H9 (cell line): Measurements from ENCODE around the gene STOX2. TPM values are rescaled to one million over a fixed set of nuclear protein-coding genes. Genes with fewer than 3 reads are reported as not detected.

Source experiments
- DNase-seq: peaks from one replicate; pipeline ENCODE4 v3.0.0-alpha.2; 2017
- H2AFZ ChIP-seq: one replicate; pipeline ENCODE4 v1.6.1; 2013; ENCODE audit warnings: mild to moderate bottlenecking, low read length, control low read depth, moderate library complexity
- H2AK5ac ChIP-seq: 2 replicates; pipeline ENCODE4 v1.6.1; 2013; ENCODE audit warnings: low read length, control low read depth, mixed read lengths; ENCODE audit not compliant: insufficient read length
- H2BK120ac ChIP-seq: one replicate; pipeline ENCODE4 v1.6.1; 2013; ENCODE audit warnings: low read depth, mild to moderate bottlenecking, low read length, control low read depth, inconsistent platforms; ENCODE audit not compliant: poor library complexity, severe bottlenecking
- H2BK12ac ChIP-seq: 2 replicates; pipeline ENCODE4 v1.6.1; 2013; ENCODE audit warnings: low read length, control low read depth, mixed read lengths, low read depth; ENCODE audit not compliant: insufficient read length
- H2BK15ac ChIP-seq: 2 replicates; pipeline ENCODE4 v1.6.1; 2013; ENCODE audit warnings: low read depth, low read length, control low read depth
- H2BK20ac ChIP-seq: one replicate; pipeline ENCODE4 v1.6.1; 2013; ENCODE audit warnings: low read depth, mild to moderate bottlenecking, low read length, control low read depth, inconsistent platforms; ENCODE audit not compliant: poor library complexity, severe bottlenecking
- H2BK5ac ChIP-seq: 2 replicates; pipeline ENCODE4 v1.6.1; 2013; ENCODE audit warnings: low read length, control low read depth, mixed read lengths; ENCODE audit not compliant: insufficient read length
- H3K14ac ChIP-seq: 2 replicates; pipeline ENCODE4 v1.6.1; 2013; ENCODE audit warnings: low read length, control low read depth; ENCODE audit not compliant: insufficient read depth
- H3K18ac ChIP-seq: 2 replicates; pipeline ENCODE4 v1.6.1; 2013; ENCODE audit warnings: low read depth, mild to moderate bottlenecking, mixed read lengths, low read length, control low read depth; ENCODE audit not compliant: insufficient read length
- H3K23ac ChIP-seq: 2 replicates; pipeline ENCODE4 v1.6.1; 2013; ENCODE audit warnings: low read length, control low read depth, mixed read lengths, low read depth; ENCODE audit not compliant: insufficient read length
- H3K23me2 ChIP-seq: 2 replicates; pipeline ENCODE4 v1.6.1; 2013; ENCODE audit warnings: low read depth, mild to moderate bottlenecking, mixed read lengths, low read length, control low read depth; ENCODE audit not compliant: insufficient read length, poor library complexity, severe bottlenecking
- H3K27ac ChIP-seq: 2 replicates; pipeline ENCODE4 v1.5.1; 2013; ENCODE audit warnings: low read length, control low read depth, mixed read lengths, low read depth; ENCODE audit not compliant: insufficient read length
- H3K27me3 ChIP-seq: 2 replicates; pipeline ENCODE4 v1.6.1; 2013; ENCODE audit warnings: low read length, control low read depth, inconsistent platforms; ENCODE audit not compliant: insufficient read depth
- H3K4ac ChIP-seq: 2 replicates; pipeline ENCODE4 v1.6.1; 2013; ENCODE audit warnings: low read depth, mild to moderate bottlenecking, control low read depth, inconsistent platforms, low read length, moderate library complexity
- H3K4me1 ChIP-seq: 2 replicates; pipeline ENCODE4 v1.6.1; 2013; ENCODE audit warnings: low read length, control low read depth, inconsistent platforms; ENCODE audit not compliant: insufficient read depth
- H3K4me2 ChIP-seq: 2 replicates; pipeline ENCODE4 v1.6.1; 2013; ENCODE audit warnings: low read length, control low read depth, mixed read lengths; ENCODE audit not compliant: insufficient read length, insufficient read depth
- H3K56ac ChIP-seq: 2 replicates; pipeline ENCODE4 v1.6.1; 2013; ENCODE audit warnings: low read depth, mild to moderate bottlenecking, mixed read lengths, low read length, control low read depth; ENCODE audit not compliant: insufficient read length
- H3K79me1 ChIP-seq: 2 replicates; pipeline ENCODE4 v1.6.1; 2013; ENCODE audit warnings: low read depth, mild to moderate bottlenecking, moderate library complexity, low read length, control low read depth, inconsistent platforms; ENCODE audit not compliant: insufficient read depth, poor library complexity, severe bottlenecking
- H3K79me2 ChIP-seq: 2 replicates; pipeline ENCODE4 v1.6.1; 2013; ENCODE audit warnings: low read length, control low read depth, inconsistent platforms; ENCODE audit not compliant: insufficient read depth
- H3K9ac ChIP-seq: 2 replicates; pipeline ENCODE4 v1.6.1; 2013; ENCODE audit warnings: low read length, control low read depth, mixed read lengths; ENCODE audit not compliant: insufficient read length; ENCODE audit errors: extremely low read depth
- H3K9me3 ChIP-seq: one replicate; pipeline ENCODE4 v1.6.1; 2013; ENCODE audit warnings: low read depth, low read length, inconsistent platforms; ENCODE audit not compliant: control insufficient read depth
- H3T11ph ChIP-seq: one replicate; pipeline ENCODE4 v1.6.1; 2013; ENCODE audit warnings: mild to moderate bottlenecking, low read length, control low read depth, inconsistent platforms
- H4K20me1 ChIP-seq: one replicate; pipeline ENCODE4 v1.6.1; 2013; ENCODE audit not compliant: control insufficient read depth, insufficient read length, insufficient read depth
- H4K5ac ChIP-seq: 2 replicates; pipeline ENCODE4 v1.6.1; 2013; ENCODE audit warnings: low read depth, mild to moderate bottlenecking, mixed read lengths, low read length, control low read depth; ENCODE audit not compliant: insufficient read length
- H4K8ac ChIP-seq: replicated peaks from 2 replicates; pipeline ENCODE4 v1.6.1; 2013; ENCODE audit warnings: low read length, control low read depth, mixed read lengths, low read depth; ENCODE audit not compliant: insufficient read length
- H4K91ac ChIP-seq: 2 replicates; pipeline ENCODE4 v1.6.1; 2013; ENCODE audit warnings: low read depth, mild to moderate bottlenecking, moderate library complexity, mixed read lengths, low read length, control low read depth; ENCODE audit not compliant: insufficient read length
- H3K27ac Mint-ChIP-seq, 3 experiments: 2 replicates in 2 of 3; 3 replicates in 1 of 3; pipeline ENCODE4 v1.8.0; 2020 to 2021; ENCODE audit warnings: mixed read lengths in 3 of 3, mild to moderate bottlenecking in 1 of 3, moderate library complexity in 1 of 3
- H3K27me3 Mint-ChIP-seq: 2 replicates; pipeline ENCODE4 v1.8.0; 2021; ENCODE audit warnings: low read depth, mild to moderate bottlenecking, moderate library complexity, mixed read lengths
- H3K36me3 Mint-ChIP-seq, 3 experiments: 2 replicates in 2 of 3; 3 replicates in 1 of 3; pipeline ENCODE4 v1.8.0; 2020 to 2021; ENCODE audit warnings: low read depth in 3 of 3, mixed read lengths in 3 of 3; ENCODE audit not compliant: insufficient read depth in 1 of 3
- H3K4me1 Mint-ChIP-seq, 2 experiments: 2 replicates each; pipeline ENCODE4 v1.8.0; 2020; ENCODE audit warnings: mixed read lengths in 2 of 2
- H3K4me3 Mint-ChIP-seq, 2 experiments: 2 replicates in 1 of 2; 3 replicates in 1 of 2; pipeline ENCODE4 v1.8.0; 2020 to 2021; ENCODE audit warnings: mild to moderate bottlenecking in 2 of 2, mixed read lengths in 2 of 2, moderate library complexity in 1 of 2
- H3K9me3 Mint-ChIP-seq, 2 experiments: 2 replicates in 1 of 2; 3 replicates in 1 of 2; pipeline ENCODE4 v1.8.0; 2020; ENCODE audit warnings: mild to moderate bottlenecking in 2 of 2, mixed read lengths in 2 of 2, moderate library complexity in 1 of 2
- WGBS: extraction: QIAGEN DNeasy Blood & Tissue Kit; methylation state at CpG from one replicate; pipeline ENCODE4 v1.1.7; 2013; ENCODE audit warnings: missing lambda C conversion rate, low lambda C conversion rate, mixed read lengths; ENCODE audit not compliant: insufficient read length; ENCODE audit errors: extremely low coverage; 5-methylcytosine and 5-hydroxymethylcytosine counted together
- total RNA-seq: library from RNA; stranded (reverse); gene quantifications from 2 replicates; pipeline ENCODE4 v1.2.1, GENCODE V29; 2021
- TF ChIP-seq, protein P1 (sequence below): fragments of 200-600 bp; sonication (generic); conservative IDR thresholded peaks from 3 replicates; pipeline ENCODE4 v1.8.0; 2021; ENCODE audit warnings: antibody characterized with exemption, mild to moderate bottlenecking

Gene STOX2
- total RNA-seq, 1 experiment from 2014 or later: 28.2 TPM

DNA sequence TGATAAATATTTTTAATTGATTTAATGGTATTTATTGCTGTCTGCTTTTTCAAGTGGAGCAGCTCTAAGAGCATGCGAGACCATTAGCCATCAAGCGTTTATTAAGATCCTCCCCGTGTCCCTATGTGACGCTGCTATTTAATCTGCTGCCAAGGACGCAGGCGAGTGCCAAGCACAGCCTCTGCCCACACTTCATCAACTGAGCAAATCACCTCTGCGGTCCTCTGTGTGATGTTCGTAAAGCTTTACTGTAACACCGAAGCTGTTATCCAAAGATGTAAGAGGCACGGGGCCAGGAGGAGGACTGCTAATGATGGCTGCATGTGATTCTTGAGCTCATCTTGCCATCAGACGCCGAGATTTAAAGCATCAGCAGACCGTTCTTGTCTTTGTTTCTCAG lies 79.5 kb downstream of the STOX2 start:
- no peaks in the 10 kb centered on the region for H3K79me1 ChIP-seq
- DNase-seq: no peak
- no peak overlapping the region for H2BK12ac ChIP-seq
- no peak overlapping the region for H3K9ac ChIP-seq
- H3K4me1 ChIP-seq: peaks cover 3% of the 10 kb centered on the region; the same call in 1 of the 2 replicates
- H4K91ac ChIP-seq: no peak overlapping the region
- no peak overlapping the region for H3K4ac ChIP-seq
- Mint-ChIP-seq H3K9me3 (no peaks in the 10 kb centered on the region), H3K27me3 (peaks cover 4% of the 10 kb centered on the region; the same call in 1 of the 2 replicates), H3K4me1 (peaks cover 6 to 12% of the 10 kb centered on the region in 2 experiments; a peak in 3 of 4 replicates), H3K27ac (no peak overlapping the region), H3K4me3 (no peak overlapping the region), H3K36me3 (no peaks in the 10 kb centered on the region)
- WGBS: no CpG with 5 or more reads among the region's 13 CpGs
- no peak overlapping the region for H3K4me2 ChIP-seq
- peaks cover 1% of the 10 kb centered on the region; the same call in 1 of the 2 replicates for H3K79me2 ChIP-seq
- H3K27me3 ChIP-seq: no peaks in the 10 kb centered on the region; the same call in 1 of the 2 replicates
- H3K18ac ChIP-seq: no peak overlapping the region
- H2BK120ac ChIP-seq: no peak overlapping the region
- H2AK5ac ChIP-seq: no peak overlapping the region
- no peaks in the 10 kb centered on the region for H3K9me3 ChIP-seq
- H3K23ac ChIP-seq: no peak overlapping the region
- TF ChIP-seq, protein P1, sequence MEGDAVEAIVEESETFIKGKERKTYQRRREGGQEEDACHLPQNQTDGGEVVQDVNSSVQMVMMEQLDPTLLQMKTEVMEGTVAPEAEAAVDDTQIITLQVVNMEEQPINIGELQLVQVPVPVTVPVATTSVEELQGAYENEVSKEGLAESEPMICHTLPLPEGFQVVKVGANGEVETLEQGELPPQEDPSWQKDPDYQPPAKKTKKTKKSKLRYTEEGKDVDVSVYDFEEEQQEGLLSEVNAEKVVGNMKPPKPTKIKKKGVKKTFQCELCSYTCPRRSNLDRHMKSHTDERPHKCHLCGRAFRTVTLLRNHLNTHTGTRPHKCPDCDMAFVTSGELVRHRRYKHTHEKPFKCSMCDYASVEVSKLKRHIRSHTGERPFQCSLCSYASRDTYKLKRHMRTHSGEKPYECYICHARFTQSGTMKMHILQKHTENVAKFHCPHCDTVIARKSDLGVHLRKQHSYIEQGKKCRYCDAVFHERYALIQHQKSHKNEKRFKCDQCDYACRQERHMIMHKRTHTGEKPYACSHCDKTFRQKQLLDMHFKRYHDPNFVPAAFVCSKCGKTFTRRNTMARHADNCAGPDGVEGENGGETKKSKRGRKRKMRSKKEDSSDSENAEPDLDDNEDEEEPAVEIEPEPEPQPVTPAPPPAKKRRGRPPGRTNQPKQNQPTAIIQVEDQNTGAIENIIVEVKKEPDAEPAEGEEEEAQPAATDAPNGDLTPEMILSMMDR: no peak
- H3K23me2 ChIP-seq: peaks cover 5% of the 10 kb centered on the region
- no peak overlapping the region for H2BK15ac ChIP-seq
- no peak overlapping the region for H3T11ph ChIP-seq
- H3K14ac ChIP-seq: no peak overlapping the region; the same call in 1 of the 2 replicates
- no peak overlapping the region for H2BK20ac ChIP-seq
- no peak overlapping the region for H4K5ac ChIP-seq
- no peak overlapping the region for H2BK5ac ChIP-seq
- no peak overlapping the region for H4K8ac ChIP-seq
- H3K56ac ChIP-seq: no peak overlapping the region
- H3K27ac ChIP-seq: no peak overlapping the region
- no peaks in the 10 kb centered on the region for H4K20me1 ChIP-seq
- H2AFZ ChIP-seq: no peak overlapping the region
